ENCODE results near the gene TLE1.

DNA sequence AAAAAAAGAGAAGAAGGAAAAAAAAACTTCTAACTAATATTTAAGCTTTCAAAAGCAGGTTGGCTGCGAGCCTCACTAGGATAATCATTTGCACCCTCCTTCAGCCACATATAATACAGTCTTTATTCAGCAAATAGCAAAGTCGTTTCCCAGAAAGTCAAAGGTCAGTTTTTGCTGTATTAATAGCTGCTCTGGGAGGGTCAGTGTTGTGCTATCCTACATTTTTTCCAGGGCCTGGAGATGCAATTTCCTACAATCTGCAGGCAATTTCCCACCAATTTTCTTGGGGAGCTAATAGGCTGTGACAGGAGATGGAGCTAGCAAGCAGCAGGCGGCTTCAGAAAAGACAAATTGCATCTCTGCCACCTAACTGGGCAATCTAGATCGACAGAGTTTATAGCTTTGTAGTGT, 136.8 kb downstream of the TLE1 start:
- TF ChIP-seq, protein P1, sequence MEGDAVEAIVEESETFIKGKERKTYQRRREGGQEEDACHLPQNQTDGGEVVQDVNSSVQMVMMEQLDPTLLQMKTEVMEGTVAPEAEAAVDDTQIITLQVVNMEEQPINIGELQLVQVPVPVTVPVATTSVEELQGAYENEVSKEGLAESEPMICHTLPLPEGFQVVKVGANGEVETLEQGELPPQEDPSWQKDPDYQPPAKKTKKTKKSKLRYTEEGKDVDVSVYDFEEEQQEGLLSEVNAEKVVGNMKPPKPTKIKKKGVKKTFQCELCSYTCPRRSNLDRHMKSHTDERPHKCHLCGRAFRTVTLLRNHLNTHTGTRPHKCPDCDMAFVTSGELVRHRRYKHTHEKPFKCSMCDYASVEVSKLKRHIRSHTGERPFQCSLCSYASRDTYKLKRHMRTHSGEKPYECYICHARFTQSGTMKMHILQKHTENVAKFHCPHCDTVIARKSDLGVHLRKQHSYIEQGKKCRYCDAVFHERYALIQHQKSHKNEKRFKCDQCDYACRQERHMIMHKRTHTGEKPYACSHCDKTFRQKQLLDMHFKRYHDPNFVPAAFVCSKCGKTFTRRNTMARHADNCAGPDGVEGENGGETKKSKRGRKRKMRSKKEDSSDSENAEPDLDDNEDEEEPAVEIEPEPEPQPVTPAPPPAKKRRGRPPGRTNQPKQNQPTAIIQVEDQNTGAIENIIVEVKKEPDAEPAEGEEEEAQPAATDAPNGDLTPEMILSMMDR (IDR thresholded peaks at IDR 0.05; ENCODE audit: low read length): no peak
- TF ChIP-seq EZH2 (IDR thresholded peaks at IDR 0.05; ENCODE audit: borderline replicate concordance, low read length): no peak
